H1 (cell line): ENCODE measurements around the gene MTR. TPM values are rescaled to one million over a fixed set of nuclear protein-coding genes. Genes with fewer than 3 reads are reported as not detected.

Experiments used
- CTCF ChIA-PET: fragments of 300-600 bp; sonication (Branson Sonifier 250); formaldehyde crosslinking; loops from one replicate; lab custom pipeline; 2021; ENCODE audit not compliant: partially characterized antibody; lab: Charles Lee
- POLR2A ChIA-PET: fragments of 300-600 bp; sonication (Branson Sonifier 250); formaldehyde crosslinking; loops from one replicate; lab custom pipeline; 2021; ENCODE audit warnings: inconsistent platforms; ENCODE audit not compliant: partially characterized antibody; lab: Charles Lee
- DNase-seq, 2 experiments: peaks; one replicate each; pipeline versions ENCODE4 v3.0.0 to v3.0.0-alpha.2; 2010 to 2022; ENCODE audit warnings: low spot score in 2 of 2, low read depth in 1 of 2, mixed read lengths in 1 of 2
- FAIRE-seq: peaks from 2 replicates; lab custom pipeline; 2011; peaks lifted over from hg19 to GRCh38; lab: Jason Lieb, UNC
- H2AFZ ChIP-seq: 2 replicates; pipeline ENCODE4 v1.8.1; 2012; ENCODE audit warnings: low read length, inconsistent platforms
- H2AK5ac ChIP-seq: 2 replicates; pipeline ENCODE4 v1.6.1; 2013; ENCODE audit warnings: low read depth, low read length
- H2BK120ac ChIP-seq: replicated peaks from 2 replicates; pipeline ENCODE3; 2013; ENCODE audit warnings: low read depth, low read length, inconsistent platforms
- H2BK12ac ChIP-seq: 2 replicates; pipeline ENCODE4 v1.6.1; 2013; ENCODE audit warnings: low read depth, low read length
- H2BK15ac ChIP-seq: 2 replicates; pipeline ENCODE4 v1.6.1; 2013; ENCODE audit warnings: low read length
- H2BK20ac ChIP-seq: 2 replicates; pipeline ENCODE4 v1.6.1; 2013; ENCODE audit warnings: low read length
- H2BK5ac ChIP-seq: 2 replicates; pipeline ENCODE4 v1.6.1; 2013; ENCODE audit warnings: low read depth, low read length
- H3K14ac ChIP-seq: 2 replicates; pipeline ENCODE4 v1.6.1; 2013; ENCODE audit warnings: inconsistent platforms; ENCODE audit not compliant: insufficient read length
- H3K18ac ChIP-seq: 2 replicates; pipeline ENCODE4 v1.6.1; 2013; ENCODE audit warnings: low read length; ENCODE audit errors: extremely low read depth
- H3K23ac ChIP-seq: 2 replicates; pipeline ENCODE4 v1.6.1; 2013; ENCODE audit warnings: inconsistent platforms; ENCODE audit not compliant: insufficient read length
- H3K23me2 ChIP-seq: 2 replicates; pipeline ENCODE4 v1.6.1; 2013; ENCODE audit warnings: low read depth, low read length
- H3K27ac ChIP-seq: 2 replicates; pipeline ENCODE4 v1.6.1; 2011; ENCODE audit warnings: low read depth, low read length, inconsistent platforms
- H3K27me3 ChIP-seq, 4 experiments: replicated peaks in 1 of 4; 1 replicate in 1 of 4; 2 replicates in 3 of 4; pipeline versions ENCODE4 v1.6.1 to v1.8.1; 2011 to 2013; ENCODE audit warnings: low read length in 3 of 4, mild to moderate bottlenecking in 3 of 4, inconsistent platforms in 2 of 4, mixed read lengths in 2 of 4, moderate library complexity in 1 of 4; ENCODE audit not compliant: control insufficient read depth in 3 of 4, insufficient read depth in 3 of 4; ENCODE audit errors: extremely low read depth in 1 of 4
- H3K36me3 ChIP-seq, 4 experiments: 2 replicates each; pipeline versions ENCODE4 v1.6.1 to v1.8.1; 2011 to 2013; ENCODE audit warnings: mild to moderate bottlenecking in 4 of 4, low read length in 3 of 4, moderate library complexity in 2 of 4, control low read depth in 1 of 4, inconsistent platforms in 1 of 4; ENCODE audit not compliant: insufficient read depth in 4 of 4, control insufficient read depth in 2 of 4
- H3K4ac ChIP-seq: replicated peaks from 2 replicates; pipeline ENCODE3; 2013; ENCODE audit warnings: low read length, low read depth, mixed read lengths, inconsistent platforms; ENCODE audit not compliant: insufficient read length
- H3K4me1 ChIP-seq, 4 experiments: replicated peaks in 1 of 4; 1 replicate in 1 of 4; 2 replicates in 3 of 4; pipeline versions ENCODE4 v1.6.1 to v1.8.1; 2011 to 2013; ENCODE audit warnings: low read length in 3 of 4, inconsistent platforms in 2 of 4, mixed read lengths in 1 of 4; ENCODE audit not compliant: insufficient read depth in 4 of 4, control insufficient read depth in 3 of 4
- H3K4me2 ChIP-seq, 2 experiments: 2 replicates each; pipeline versions ENCODE4 v1.6.1 to v1.8.1; 2011 to 2013; ENCODE audit warnings: low read depth in 2 of 2, low read length in 2 of 2, control low read depth in 1 of 2, inconsistent platforms in 1 of 2, mild to moderate bottlenecking in 1 of 2; ENCODE audit not compliant: insufficient read depth in 1 of 2
- H3K4me3 ChIP-seq, 4 experiments: fragments of 200-600, 300-600 bp in 1 of 4; sonication (generic), shearing (Covaris generic), sonication (Bioruptor Twin) in 1 of 4; 2 replicates each; pipeline versions ENCODE4 v1.5.1 to v1.8.1; 2011 to 2016; ENCODE audit warnings: low read length in 4 of 4, low read depth in 3 of 4, control low read depth in 2 of 4, inconsistent platforms in 2 of 4, mild to moderate bottlenecking in 2 of 4, mixed read lengths in 1 of 4, moderate library complexity in 1 of 4; ENCODE audit not compliant: insufficient read depth in 2 of 4; ENCODE audit errors: extremely low read depth in 1 of 4
- H3K56ac ChIP-seq: replicated peaks from 2 replicates; pipeline ENCODE3; 2013; ENCODE audit warnings: low read depth, mild to moderate bottlenecking, mixed read lengths, low read length, inconsistent platforms; ENCODE audit not compliant: insufficient read length
- H3K79me1 ChIP-seq: 2 replicates; pipeline ENCODE4 v1.6.1; 2013; ENCODE audit warnings: low read depth, low read length, control low read depth
- H3K79me2 ChIP-seq, 2 experiments: 2 replicates each; pipeline versions ENCODE4 v1.6.1 to v1.8.1; 2012 to 2013; ENCODE audit warnings: low read length in 2 of 2, mild to moderate bottlenecking in 2 of 2, inconsistent platforms in 1 of 2; ENCODE audit not compliant: insufficient read depth in 2 of 2, control insufficient read depth in 1 of 2
- H3K9ac ChIP-seq, 4 experiments: replicated peaks in 1 of 4; 1 replicate in 1 of 4; 2 replicates in 3 of 4; pipeline versions ENCODE4 v1.6.1 to v1.8.1; 2011 to 2013; ENCODE audit warnings: low read depth in 3 of 4, low read length in 3 of 4, control low read depth in 2 of 4, mild to moderate bottlenecking in 2 of 4, moderate library complexity in 2 of 4, inconsistent platforms in 1 of 4; ENCODE audit errors: extremely low read depth in 1 of 4
- H3K9me3 ChIP-seq, 2 experiments: 2 replicates each; pipeline versions ENCODE4 v1.6.1 to v1.8.1; 2012 to 2013; ENCODE audit warnings: mild to moderate bottlenecking in 2 of 2, moderate library complexity in 2 of 2, control low read depth in 1 of 2, inconsistent platforms in 1 of 2, low read depth in 1 of 2, low read length in 1 of 2, mixed read lengths in 1 of 2; ENCODE audit not compliant: insufficient read depth in 2 of 2
- H4K20me1 ChIP-seq, 2 experiments: replicated peaks in 1 of 2; 2 replicates each; pipeline versions ENCODE3 to v1.8.1; 2011 to 2013; ENCODE audit warnings: inconsistent platforms in 2 of 2, low read length in 2 of 2, mild to moderate bottlenecking in 1 of 2; ENCODE audit not compliant: insufficient read depth in 2 of 2, control insufficient read depth in 1 of 2
- H4K5ac ChIP-seq: 2 replicates; pipeline ENCODE4 v1.6.1; 2013; ENCODE audit warnings: low read length, low read depth, mixed read lengths, inconsistent platforms; ENCODE audit not compliant: insufficient read length
- H4K8ac ChIP-seq: 2 replicates; pipeline ENCODE4 v1.8.0; 2013; ENCODE audit warnings: mild to moderate bottlenecking, moderate library complexity, low read length, inconsistent platforms; ENCODE audit not compliant: insufficient read depth; ENCODE audit errors: extremely low read depth
- H4K91ac ChIP-seq: replicated peaks from 2 replicates; pipeline ENCODE3; 2013; ENCODE audit warnings: low read length, mixed read lengths, inconsistent platforms; ENCODE audit not compliant: insufficient read length
- CBX5 ChIP-seq: fragments of 300-800, 300-1000 bp; sonication (generic); IDR thresholded peaks from 2 replicates; pipeline ENCODE4 v1.7.1; 2016; ENCODE audit warnings: antibody characterized with exemption, low read length, low read depth
- MAFK ChIP-seq: IDR thresholded peaks from 2 replicates; pipeline ENCODE4 v1.6.1; 2012; ENCODE audit warnings: low read depth, mild to moderate bottlenecking, improper control_type of control experiment, low read length
- SAP30 ChIP-seq: fragments of 300-600 bp; sonication (generic); IDR thresholded peaks from 2 replicates; pipeline ENCODE4 v1.7.1; 2012; ENCODE audit warnings: low read length, moderate library complexity, mild to moderate bottlenecking, inconsistent platforms; ENCODE audit not compliant: insufficient read depth, insufficient replicate concordance
- WGBS, 2 experiments: shearing (Covaris generic) in 1 of 2; methylation state at CpG; one replicate each; pipeline versions ENCODE4 v1.1.6 to v1.1.7; 2013 to 2015; ENCODE audit warnings: low lambda C conversion rate in 2 of 2, mixed read lengths in 2 of 2, inconsistent platforms in 1 of 2, low coverage in 1 of 2, missing lambda C conversion rate in 1 of 2; ENCODE audit not compliant: insufficient replicate concordance in 2 of 2, insufficient coverage in 1 of 2, insufficient read length in 1 of 2; ENCODE audit errors: extremely low coverage in 1 of 2, missing lambda C conversion rate in 1 of 2; 5-methylcytosine and 5-hydroxymethylcytosine counted together
- polyA plus RNA-seq, 7 experiments: library from polyadenylated mRNA; depleted of rRNA in 3 of 7; stranded (reverse) in 5 of 7; unstranded in 2 of 7; fragments of >200 nt in 5 of 7; fragments of 200-250 nt in 2 of 7; gene quantifications; 1 replicate in 5 of 7; 2 replicates in 1 of 7; 4 replicates in 1 of 7; pipeline versions ENCODE4 v1.2.1 to v1.2.3, GENCODE V29; 2011 to 2013; ENCODE audit warnings: missing spikeins in 2 of 7, mixed read lengths in 2 of 7
- total RNA-seq: library from RNA; stranded (reverse); fragmentation: NEBNext Ultra II Directional; extraction: Animal tissue kit (Norgen Biotek cat#: 25700); gene quantifications from 2 replicates; pipeline ENCODE4 v1.2.1, GENCODE V29; 2021

Gene MTR
- total and polyA plus RNA-seq, 2 of the 8 experiments (the other 6 are each of a cell fraction or from before 2014, with no cell fraction given) = 4.8 to 27.4 TPM

GRCh38 chr1:236861560-236862218, 66.6 kb downstream of the MTR start:
- no peaks in the 10 kb centered on the region for H3K9me3 ChIP-seq
- CTCF ChIA-PET = interaction anchor here (1.6 kb wide), 1 partner anchor 9 kb away, joined by 7 read pairs; no protein-coding TSS in a partner anchor
- no peak overlapping the region for H3K14ac ChIP-seq
- no peak overlapping the region for H4K5ac ChIP-seq
- no peaks in the 10 kb centered on the region for H4K20me1 ChIP-seq
- no peak overlapping the region for H3K18ac ChIP-seq
- H3K4me1 ChIP-seq = no peaks in the 10 kb centered on the region
- no peak overlapping the region for H2BK120ac ChIP-seq
- H4K91ac ChIP-seq = no peak overlapping the region
- H3K79me1 ChIP-seq = no peaks in the 10 kb centered on the region
- TF ChIP-seq CBX5 (no peak), MAFK (no peak), SAP30 (no peak)
- TF ChIP-seq, all 59 proteins: peak for 0
- no peak overlapping the region for H3K27ac ChIP-seq
- no peak overlapping the region for H4K8ac ChIP-seq
- H3K4ac ChIP-seq = no peak overlapping the region
- H3K4me2 ChIP-seq = no peak overlapping the region
- H2BK12ac ChIP-seq = no peak overlapping the region
- H2BK15ac ChIP-seq = no peak overlapping the region
- H2BK5ac ChIP-seq = no peak overlapping the region
- H2AK5ac ChIP-seq = no peak overlapping the region
- H2AFZ ChIP-seq = no peak overlapping the region
- DNase-seq (no peak), FAIRE-seq (no peak)
- H3K23me2 ChIP-seq = no peaks in the 10 kb centered on the region
- POLR2A ChIA-PET = interaction anchor here (0.6 to 0.7 kb wide), 2 partner anchors 22 to 118 kb away, joined by 3 to 4 read pairs; no protein-coding TSS in a partner anchor
- 86% methylated on average over 2 of the region's 2 CpGs; no CpG with 5 or more reads in 1 of the 2 experiments for WGBS, 2 experiments
- peaks cover 0 to 12% (median 4%) of the 10 kb centered on the region in 4 experiments; a peak in 5 of 8 replicates for H3K36me3 ChIP-seq
- no peak overlapping the region for H3K9ac ChIP-seq
- no peak overlapping the region for H3K56ac ChIP-seq
- H3K79me2 ChIP-seq = no peaks in the 10 kb centered on the region
- H3K4me3 ChIP-seq = no peak overlapping the region
- H3K23ac ChIP-seq = no peak overlapping the region
- H3K27me3 ChIP-seq = no peaks in the 10 kb centered on the region
- H2BK20ac ChIP-seq = no peak overlapping the region
